NCI-H2081 treated with DMSO at 0.1 percent for 48 hours (cell line): Measurements from ENCODE around the gene H2BK1.

Experiments
- DNase-seq: peaks from one replicate; lab custom pipeline; 2025; lab: John Stamatoyannopoulos, UW

The H2BK1 gene

GRCh38 chr7:151210087-151210854, at the start of gene H2BK1:
Gene H2BK1, minus strand, starts transcription at chr7:151210488. Its CDS starts 170 bp downstream, at chr7:151210318.
- DNase-seq = no peak

DNA sequence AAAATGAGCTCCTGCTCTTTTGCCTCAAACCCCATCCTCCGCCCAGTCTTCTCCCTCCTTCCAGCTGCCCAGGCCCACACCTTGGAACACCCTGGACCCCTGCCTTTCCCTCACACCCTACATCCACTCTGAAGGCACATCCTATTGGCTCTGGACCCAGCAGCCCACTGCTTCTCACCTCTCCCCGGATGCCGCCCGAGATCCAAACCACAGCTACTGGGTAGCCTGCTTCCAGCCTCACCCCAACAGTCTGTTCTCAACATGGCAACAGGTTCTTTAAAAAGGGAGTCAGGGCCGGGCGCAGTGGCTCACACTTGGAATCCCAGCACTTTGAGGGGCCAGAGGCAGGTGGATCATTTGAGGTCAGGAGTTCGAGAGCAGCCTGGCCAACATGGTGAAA, 47.7 kb upstream of the H2BK1 start:
- DNase-seq = no peak

DNA sequence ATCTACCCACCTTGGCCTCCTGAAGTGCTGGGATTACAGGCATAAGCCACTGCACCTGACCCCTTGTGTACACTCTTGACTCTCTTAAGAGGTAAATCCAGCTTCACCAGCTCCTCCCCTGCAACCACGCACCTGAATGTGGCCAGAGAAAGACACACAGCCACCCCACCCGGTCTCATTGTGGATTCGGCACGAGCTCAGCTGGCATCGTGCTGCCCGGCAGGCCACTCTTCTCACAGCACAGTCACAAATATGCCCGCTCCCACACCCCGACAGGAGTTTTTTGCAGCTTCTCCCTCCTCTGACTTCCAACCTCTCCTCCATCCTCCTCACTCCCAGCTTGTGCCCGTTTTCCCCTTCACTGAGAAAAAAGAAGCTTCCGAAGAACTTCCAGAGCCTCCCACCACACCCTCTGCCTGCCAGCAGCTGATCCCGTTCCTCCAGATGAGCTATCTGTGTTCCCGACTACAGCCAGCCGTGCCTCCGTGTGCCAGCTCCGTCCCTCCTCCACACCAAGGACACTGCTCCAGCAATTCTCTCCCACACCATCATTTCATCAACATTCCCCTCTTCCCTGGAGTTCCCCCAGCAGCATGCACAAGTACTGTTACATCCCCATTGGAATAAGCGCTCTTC, 46.2 kb upstream of the H2BK1 start:
- no peak for DNase-seq

GRCh38 chr7:151255390-151255789, 45.1 kb upstream of the H2BK1 start:
- no peak for DNase-seq

DNA sequence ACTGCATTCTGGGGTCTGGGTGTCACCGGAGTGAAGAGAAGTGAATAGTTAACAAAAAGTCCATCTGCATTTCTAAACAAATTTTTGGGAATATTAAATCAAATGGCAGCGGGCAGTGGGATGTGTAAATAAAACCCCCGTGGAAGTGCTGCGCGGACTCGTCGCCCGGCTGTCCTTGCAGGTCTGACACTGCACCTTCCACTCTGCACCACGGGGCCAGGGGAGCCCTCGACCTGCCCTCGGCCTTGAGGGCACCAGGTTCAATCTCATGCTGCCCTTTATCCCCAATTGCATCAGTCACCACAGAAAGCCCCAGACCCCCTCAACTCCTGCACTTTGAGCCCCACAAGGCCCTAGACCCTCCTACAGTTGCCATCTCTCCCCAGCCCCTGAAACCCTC, 44.6 kb upstream of the H2BK1 start:
- no peak for DNase-seq

DNA sequence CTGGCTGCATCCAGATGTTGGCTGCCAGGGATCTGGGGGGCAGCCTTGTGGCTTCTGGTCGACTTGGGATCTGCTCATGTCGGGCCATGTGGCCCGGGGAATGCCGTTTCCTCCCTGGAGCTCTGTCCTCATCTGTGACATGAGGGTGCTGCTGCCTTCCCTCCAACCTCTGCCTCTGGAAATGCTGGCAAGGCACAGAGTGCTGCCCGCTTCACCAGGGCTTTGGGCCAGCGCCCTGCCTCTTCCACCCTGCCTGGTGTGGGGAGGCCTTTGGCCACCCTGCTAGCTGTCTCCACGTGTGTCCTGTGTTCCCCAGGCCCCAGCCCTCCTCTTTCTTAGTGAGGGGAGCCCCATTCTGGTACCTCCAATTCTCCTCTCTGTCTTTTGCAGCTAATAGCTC, 44.0 kb upstream of the H2BK1 start:
- no peak for DNase-seq

DNA sequence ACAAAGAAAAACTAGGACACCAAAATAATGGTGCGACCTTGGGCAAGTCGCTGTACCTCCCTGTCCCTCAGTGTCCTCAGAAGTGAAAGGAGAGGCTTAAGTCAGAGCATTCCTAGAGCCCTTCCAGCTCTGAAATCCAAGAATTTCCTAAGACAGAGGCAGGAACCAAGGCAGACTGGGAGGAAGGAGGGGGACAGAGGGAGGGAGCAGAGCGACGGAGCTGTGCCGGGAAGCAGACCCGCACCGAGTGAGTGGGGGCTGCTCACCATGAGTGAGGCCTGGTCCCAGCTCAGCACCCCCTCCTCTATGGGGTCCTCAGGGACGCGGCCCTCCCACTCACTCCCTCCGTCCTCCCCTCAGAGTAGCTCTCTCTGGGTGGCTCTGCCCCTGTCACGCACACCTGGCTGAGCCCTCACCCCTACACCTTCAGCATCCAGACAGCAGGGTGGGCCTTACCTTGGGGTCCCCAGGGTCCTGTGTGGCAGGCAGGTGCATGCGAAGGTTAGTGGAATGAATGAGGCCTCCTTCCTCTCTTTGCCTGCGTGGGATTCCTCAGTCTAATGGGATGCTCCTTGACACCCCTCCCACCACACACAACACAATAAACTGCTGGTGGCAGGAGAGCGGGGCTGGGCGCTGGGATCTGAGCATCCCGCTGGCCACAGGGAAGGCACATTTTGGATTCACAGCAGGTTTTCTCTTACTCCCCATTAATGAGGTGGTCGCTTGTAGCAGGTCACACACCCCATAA, 42.8 kb upstream of the H2BK1 start:
- DNase-seq = no peak

DNA sequence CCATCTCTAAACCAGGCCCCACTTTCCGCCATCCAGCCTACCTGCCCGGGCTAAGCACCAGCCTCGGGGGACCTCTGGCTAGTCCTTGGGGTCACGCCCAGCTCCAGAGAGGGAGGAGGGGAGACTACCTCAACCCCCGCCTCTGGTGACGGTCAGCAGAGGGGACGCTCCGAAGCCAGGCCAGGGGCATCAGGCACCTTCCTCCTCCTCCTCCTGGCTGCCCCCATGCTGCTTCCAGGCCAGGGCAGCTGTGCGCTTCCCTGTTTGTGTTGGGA, 42.2 kb upstream of the H2BK1 start:
- DNase-seq = no peak

DNA sequence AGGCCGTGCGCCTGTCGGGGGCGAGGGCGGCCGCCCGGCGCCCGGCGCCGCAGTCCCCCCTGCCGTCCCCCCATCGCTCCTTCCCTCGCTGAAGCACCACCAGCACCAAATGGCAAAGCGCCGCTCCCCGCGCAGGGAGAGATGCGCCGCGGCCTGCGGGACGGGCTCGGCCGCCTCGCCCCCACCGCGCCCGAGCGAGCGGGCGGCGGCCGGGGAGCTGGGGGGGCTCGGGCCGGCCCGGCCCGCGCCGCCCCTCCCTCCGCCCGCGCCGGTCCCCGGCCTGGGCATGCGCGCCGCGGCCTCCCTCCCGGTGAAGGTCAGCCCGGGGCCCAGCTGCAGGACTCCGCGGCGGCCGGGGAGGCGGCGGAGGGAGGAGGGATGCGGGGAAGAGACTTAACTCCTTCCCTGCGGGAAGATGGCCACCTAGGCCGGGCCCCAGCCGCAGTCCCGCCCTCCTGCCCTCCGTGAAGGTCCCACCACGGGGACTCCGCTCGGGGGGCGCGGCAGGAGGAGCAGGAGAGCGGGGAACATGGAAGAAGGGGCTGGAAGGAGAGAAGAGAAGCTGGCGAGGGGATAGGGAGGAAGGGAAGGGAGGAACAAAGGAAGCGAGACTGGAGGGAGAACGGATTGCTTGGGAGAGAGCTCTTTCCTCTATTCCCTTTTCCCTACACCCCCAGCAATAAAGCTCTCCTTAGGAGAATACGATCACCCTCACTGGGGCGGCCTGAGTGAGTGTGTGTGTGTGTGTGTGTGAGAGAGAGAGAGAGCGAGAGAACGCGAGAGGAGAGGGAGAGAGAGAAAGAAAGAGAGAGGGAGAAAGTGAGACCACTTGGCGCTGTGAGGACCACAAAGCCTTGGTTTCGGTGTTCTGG, 41.6 kb upstream of the H2BK1 start:
- no peak for DNase-seq

- DNase-seq = no peak
Measured at GRCh38 chr7:151251328-151251688, 41.0 kb upstream of the H2BK1 start.

DNA sequence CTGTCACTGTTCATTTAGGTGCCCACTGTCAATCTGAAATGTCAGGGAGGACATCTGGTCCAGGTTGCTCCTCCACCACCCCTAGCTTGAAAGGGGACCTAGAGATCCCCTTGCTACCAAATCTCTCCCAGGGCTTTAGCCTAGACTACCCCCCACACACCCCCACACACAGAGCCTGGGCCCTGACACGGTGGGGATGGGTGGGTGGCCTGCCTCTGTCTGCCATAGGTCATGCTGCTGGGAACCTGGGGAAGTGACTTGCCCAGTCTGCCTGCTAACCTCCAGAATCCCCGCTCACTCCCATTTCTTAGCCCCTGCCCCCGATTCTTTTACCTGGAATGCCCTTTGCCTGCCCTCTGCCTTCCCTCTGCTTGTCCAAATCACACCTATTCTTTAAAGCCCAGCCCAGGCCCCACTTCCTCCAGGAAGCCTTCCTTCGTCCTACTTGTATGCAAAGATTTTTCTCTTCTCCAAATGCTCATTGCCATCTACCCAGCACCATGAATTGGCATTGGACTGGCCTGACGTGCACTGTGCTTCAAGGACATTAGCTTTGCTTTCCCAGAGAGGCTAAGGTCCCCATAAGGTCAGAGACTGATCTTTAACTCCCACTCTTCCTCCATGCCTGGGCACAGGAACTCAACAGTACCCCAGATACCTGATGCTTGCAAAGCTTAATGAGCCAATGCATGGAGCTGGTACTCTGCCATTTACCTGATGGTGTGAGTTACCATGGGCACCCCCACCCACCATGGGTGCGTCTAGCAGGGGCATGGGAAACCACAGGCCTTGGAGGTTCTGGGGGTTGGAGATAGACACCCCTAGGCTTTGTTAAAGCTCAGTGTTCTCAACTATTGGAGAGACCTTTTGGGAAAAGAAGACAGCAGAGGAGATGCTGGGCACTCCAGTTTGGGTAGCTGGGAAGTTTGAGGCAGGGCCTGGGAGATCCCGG, 40.2 kb upstream of the H2BK1 start:
- no peak for DNase-seq

DNA sequence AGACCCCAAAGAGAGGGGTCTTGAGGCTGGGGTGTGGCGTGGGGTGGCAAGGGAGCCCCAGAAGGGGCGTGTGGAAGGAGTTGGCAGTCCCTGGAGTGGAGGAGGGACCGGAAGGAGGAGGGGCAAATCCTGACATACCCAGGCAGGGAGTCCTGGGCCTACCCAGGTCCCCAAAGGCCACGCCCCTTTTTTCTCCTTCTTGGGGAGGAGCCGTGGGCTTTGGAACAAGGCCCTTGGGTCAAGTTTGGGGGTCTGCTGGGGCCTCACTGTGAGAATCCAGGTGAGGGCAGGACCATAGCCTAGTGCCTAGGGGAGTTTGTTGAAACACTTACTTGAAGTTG, 39.4 kb upstream of the H2BK1 start:
- no peak for DNase-seq

DNA sequence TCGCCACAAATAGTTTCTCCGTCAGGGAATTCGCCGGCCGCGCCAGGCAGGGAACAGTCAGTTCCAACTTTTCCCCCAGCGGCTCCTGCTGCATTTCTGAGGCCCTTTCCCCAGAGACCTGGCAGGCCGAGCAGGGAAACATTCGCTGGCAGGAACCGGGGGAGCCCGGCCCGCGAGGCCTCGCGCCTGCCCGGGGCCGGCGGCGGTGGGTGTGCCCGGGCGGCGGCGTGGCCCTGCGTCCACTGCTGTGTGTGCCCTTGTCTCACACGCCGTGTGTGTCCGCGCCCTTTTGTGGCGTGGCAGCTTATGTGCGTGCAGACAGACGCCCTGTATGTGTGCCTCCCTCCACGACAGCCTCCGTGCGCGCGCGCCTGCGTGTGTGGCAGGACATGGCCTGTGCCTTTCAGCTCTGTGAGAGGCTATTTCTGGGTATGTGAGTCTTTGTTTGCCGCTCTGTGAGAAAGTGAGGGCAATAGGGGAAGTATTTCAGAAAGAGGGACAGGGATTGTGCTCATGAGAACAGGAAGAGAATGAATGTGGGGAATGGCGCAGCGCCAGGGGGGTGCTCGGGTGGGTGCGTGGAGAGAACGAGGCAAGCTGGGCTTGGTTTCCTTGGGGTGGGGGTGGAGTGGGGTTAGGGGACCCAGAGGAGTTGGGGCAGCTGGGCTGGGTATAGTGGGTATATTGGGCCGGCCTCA, 38.9 kb upstream of the H2BK1 start:
- DNase-seq = no peak

DNA sequence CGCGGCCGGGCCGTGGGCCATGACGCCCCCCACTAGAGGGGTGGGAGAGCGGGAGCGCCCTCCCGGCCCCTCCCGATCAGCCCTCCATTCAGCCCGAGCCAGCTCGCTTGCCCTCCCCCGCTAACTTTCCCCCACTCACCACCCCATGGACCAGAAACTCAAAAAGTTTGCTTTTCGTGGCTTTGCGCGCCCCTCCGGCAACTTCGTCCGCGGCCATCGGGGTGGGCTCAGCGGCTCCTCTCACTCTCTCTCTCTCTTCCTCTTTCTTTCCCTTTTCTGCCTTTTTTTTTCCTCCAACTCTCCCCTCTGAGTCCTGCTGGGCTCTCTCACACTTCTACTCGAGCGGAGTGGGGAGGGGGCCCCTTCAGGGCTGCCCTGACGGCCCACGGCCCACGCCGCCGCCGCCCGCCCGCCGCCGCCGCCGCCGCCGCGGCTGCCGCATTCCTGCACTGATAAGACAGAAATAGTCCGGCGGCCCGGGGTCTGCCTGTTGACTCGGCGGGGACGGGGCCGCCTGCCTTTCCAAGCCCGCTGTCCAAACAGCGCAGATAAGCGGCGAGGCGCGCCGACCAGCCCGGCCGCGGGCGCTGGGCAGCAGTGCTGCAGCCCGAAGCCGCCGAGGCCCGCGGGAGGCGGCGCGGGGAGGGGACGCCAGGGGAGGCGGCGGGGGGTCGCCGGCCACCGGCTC, 38.2 kb upstream of the H2BK1 start, which contains the start of gene SMARCD3:
Gene SMARCD3 (minus strand): TSS at position 349 of the 688 bp plus-strand sequence. CDS start 132 bp downstream, at position 217.
- DNase-seq = no peak

DNA sequence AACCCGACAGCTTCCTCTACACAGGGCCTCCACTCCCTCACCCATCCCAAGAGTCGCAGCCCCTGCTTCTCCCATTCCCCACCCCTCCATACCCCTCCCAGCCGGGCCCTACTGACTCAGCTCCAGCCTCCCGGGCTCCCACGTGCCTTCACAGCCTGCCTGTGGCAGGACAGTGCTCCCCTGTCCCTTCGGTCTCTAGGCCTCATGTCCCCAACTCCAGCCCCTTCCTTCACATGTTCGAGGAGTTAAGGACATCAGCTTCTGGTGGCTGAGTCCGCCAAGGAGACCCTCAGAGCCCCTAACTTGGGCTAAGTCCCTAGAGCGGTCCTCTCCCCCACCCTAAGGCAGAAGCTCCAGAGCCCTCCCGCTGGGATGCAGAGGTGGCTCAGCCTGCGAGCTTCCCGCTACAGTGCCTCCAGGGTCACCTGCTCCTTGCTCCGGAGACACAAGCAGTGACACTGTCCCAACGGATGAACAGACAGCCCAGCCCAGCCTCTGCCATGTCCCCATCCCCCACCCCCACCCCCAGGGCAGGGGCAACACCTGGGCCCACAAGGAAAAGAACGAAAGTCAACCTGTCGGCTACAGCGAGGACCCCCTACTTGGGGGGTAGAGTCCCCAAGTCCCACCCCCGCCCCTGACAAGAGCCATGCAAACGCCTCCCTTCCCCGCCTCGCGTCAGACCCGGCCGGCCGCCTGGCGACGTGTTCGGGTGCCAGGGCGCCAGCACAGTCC, 37.5 kb upstream of the H2BK1 start:
- no peak for DNase-seq

DNA sequence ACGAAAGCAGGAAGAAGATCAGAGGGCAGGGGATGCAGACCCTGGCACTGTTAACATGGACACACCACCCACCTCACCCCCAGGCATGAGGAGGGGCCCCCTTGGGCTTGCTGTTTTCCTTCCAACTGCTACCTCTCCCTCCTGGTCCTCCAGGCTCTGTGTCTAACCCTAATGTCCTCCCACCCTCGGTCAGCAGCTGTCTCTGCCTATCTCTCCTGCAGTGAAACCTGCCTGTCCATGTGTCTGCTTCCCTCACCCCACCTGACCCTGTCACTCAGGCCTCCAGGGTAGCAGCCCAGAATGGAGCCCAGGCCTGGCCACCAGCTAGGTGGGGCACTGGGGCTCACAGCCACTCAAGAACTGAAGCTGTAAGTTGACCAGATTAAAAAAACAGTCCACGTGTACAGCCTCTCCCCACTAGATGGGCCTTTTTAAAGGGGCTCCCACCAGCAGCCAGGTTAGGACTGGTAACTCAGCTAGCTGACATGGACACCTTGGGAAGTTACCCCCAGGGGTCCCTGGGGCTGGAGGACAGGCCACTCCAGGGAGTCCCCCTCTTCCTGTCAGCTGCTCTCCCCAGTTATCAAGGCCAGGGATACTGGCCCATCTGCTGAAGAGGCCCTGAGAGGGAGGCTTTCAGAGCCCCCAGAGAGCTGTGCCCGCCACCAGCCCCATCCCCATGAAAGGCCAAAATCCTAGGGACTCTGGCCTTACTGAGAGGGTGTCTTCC, 36.7 kb upstream of the H2BK1 start:
- no peak for DNase-seq

- no peak for DNase-seq
Measured at GRCh38 chr7:151246102-151246850, 36.0 kb upstream of the H2BK1 start.
